Effector memory CD8-positive, alpha-beta T cell (primary cell): ENCODE results near the gene ZNF675.
A peak's percentile ranks its signal among the peaks of the same experiment; 100 is the strongest.
"Not testable (repeated sequence)": the region's sequence is repeated elsewhere in the genome, so short reads cannot be mapped to it uniquely, and the experiment has no call there.

Experiments
- ATAC-seq: fragments of 150-1000 bp; cut with Tn5 transposase; replicated peaks from 2 replicates; pipeline ENCODE4 v1.10.0; 2021; ENCODE audit warnings: mild to moderate bottlenecking, moderate library complexity
- DNase-seq, 3 experiments: peaks; one replicate each; pipeline ENCODE4 v3.0.0; 2021
- H3K27ac Mint-ChIP-seq, 2 donors: one replicate each; pipeline ENCODE4 v1.8.0; 2022; ENCODE audit warnings: mild to moderate bottlenecking in 2 of 2, mixed read lengths in 2 of 2, moderate library complexity in 2 of 2
- H3K27me3 Mint-ChIP-seq, 2 donors: one replicate each; pipeline ENCODE4 v1.8.0; 2022; ENCODE audit warnings: mixed read lengths in 2 of 2
- H3K36me3 Mint-ChIP-seq: one replicate; pipeline ENCODE4 v1.8.0; 2022; ENCODE audit warnings: mild to moderate bottlenecking, moderate library complexity, mixed read lengths; ENCODE audit not compliant: insufficient read depth
- H3K4me1 Mint-ChIP-seq, 2 donors: one replicate each; pipeline ENCODE4 v1.8.0; 2022; ENCODE audit warnings: low read depth in 2 of 2, mixed read lengths in 2 of 2
- H3K4me3 Mint-ChIP-seq, 2 donors: one replicate each; pipeline ENCODE4 v1.8.0; 2022; ENCODE audit warnings: mild to moderate bottlenecking in 2 of 2, mixed read lengths in 2 of 2, moderate library complexity in 2 of 2
- H3K9me3 Mint-ChIP-seq, 2 donors: one replicate each; pipeline ENCODE4 v1.8.0; 2022; ENCODE audit warnings: mixed read lengths in 2 of 2
- total RNA-seq, 9 experiments: gene quantifications; one replicate each; lab custom pipeline; 2026; lab: John Stamatoyannopoulos, UW

ZNF675 gene
- 21.8 to 47.7 (median 28.3) reads per million in 9 experiments for total RNA-seq

GRCh38 chr19:23686621-23687423, at the start of gene ZNF675:
TSS of gene ZNF675 (minus strand) at chr19:23687212. CDS start at chr19:23687033, 179 bp downstream.
- peak within 1 kb of the TSS; percentile 95 to 99 for H3K27ac Mint-ChIP-seq
- H3K4me1 Mint-ChIP-seq, result peaks cover 17 to 31% of the 10 kb centered on the region in 2 donors
- ATAC-seq (peak; percentile 91), DNase-seq (peak; percentile 82 to 86 (median 84))
- H3K27me3 Mint-ChIP-seq, result no peaks in the 10 kb centered on the region
- peaks cover 18% of the 10 kb centered on the region for H3K36me3 Mint-ChIP-seq
- no peaks in the 10 kb centered on the region for H3K9me3 Mint-ChIP-seq
- peak within 1 kb of the TSS; percentile 93 to 99 for H3K4me3 Mint-ChIP-seq

GRCh38 chr19:23730729-23731465, 43.9 kb upstream of the ZNF675 start:
- H3K36me3 Mint-ChIP-seq, DNase-seq, H3K4me3 Mint-ChIP-seq, H3K27me3 Mint-ChIP-seq, ATAC-seq, H3K4me1 Mint-ChIP-seq, H3K9me3 Mint-ChIP-seq, H3K27ac Mint-ChIP-seq: not testable (repeated sequence)

GRCh38 chr19:23724161-23724560, 37.1 kb upstream of the ZNF675 start:
- H3K36me3 Mint-ChIP-seq, DNase-seq, H3K27ac Mint-ChIP-seq, H3K9me3 Mint-ChIP-seq, ATAC-seq, H3K4me3 Mint-ChIP-seq: not testable (repeated sequence)
- peaks cover 6 to 10% of the 10 kb centered on the region in 2 donors for H3K4me1 Mint-ChIP-seq
- H3K27me3 Mint-ChIP-seq, result peaks cover 6 to 17% of the 10 kb centered on the region in 2 donors

- Mint-ChIP-seq H3K27me3 (peaks cover 14 to 22% of the 10 kb centered on the region in 2 donors), H3K4me3 (no peak overlapping the region), H3K4me1 (peaks cover 9 to 12% of the 10 kb centered on the region in 2 donors), H3K9me3 (no peaks in the 10 kb centered on the region), H3K36me3 (no peaks in the 10 kb centered on the region), H3K27ac (peak overlapping the region in 1 of 2 donors; percentile 29)
- no peak for DNase-seq
- ATAC-seq, result no peak
Observed at GRCh38 chr19:23718802-23719201, 31.8 kb upstream of the ZNF675 start.

- Mint-ChIP-seq H3K4me3 (no peak overlapping the region), H3K27ac (no peak overlapping the region), H3K4me1 (peaks cover 7 to 12% of the 10 kb centered on the region in 2 donors), H3K9me3 (no peaks in the 10 kb centered on the region), H3K27me3 (peaks cover 14 to 16% of the 10 kb centered on the region in 2 donors), H3K36me3 (no peaks in the 10 kb centered on the region)
- ATAC-seq, result no peak
- no peak for DNase-seq
Observed at GRCh38 chr19:23716792-23717191, 29.8 kb upstream of the ZNF675 start.

GRCh38 chr19:23709347-23709746, 22.3 kb upstream of the ZNF675 start:
- Mint-ChIP-seq H3K27me3 (peaks cover 0 to 7% of the 10 kb centered on the region in 2 donors), H3K4me1 (no peaks in the 10 kb centered on the region), H3K4me3 (no peak overlapping the region), H3K27ac (no peak overlapping the region), H3K36me3 (peaks cover 3% of the 10 kb centered on the region), H3K9me3 (no peaks in the 10 kb centered on the region)
- DNase-seq (no peak), ATAC-seq (no peak)

GRCh38 chr19:23706657-23707056, 19.6 kb upstream of the ZNF675 start:
- Mint-ChIP-seq H3K9me3 (no peaks in the 10 kb centered on the region), H3K36me3 (peaks cover 3% of the 10 kb centered on the region), H3K4me3 (no peak overlapping the region), H3K27me3 (peaks cover 7 to 26% of the 10 kb centered on the region in 2 donors), H3K27ac (no peak overlapping the region), H3K4me1 (no peaks in the 10 kb centered on the region)
- DNase-seq (no peak), ATAC-seq (no peak)

GRCh38 chr19:23699521-23699860, 12.5 kb upstream of the ZNF675 start:
- no peak overlapping the region for H3K4me3 Mint-ChIP-seq
- H3K27me3 Mint-ChIP-seq, result peaks cover 7 to 27% of the 10 kb centered on the region in 2 donors
- ATAC-seq (no peak), DNase-seq (no peak)
- H3K4me1 Mint-ChIP-seq, result no peaks in the 10 kb centered on the region
- H3K9me3 Mint-ChIP-seq, result no peaks in the 10 kb centered on the region
- no peaks in the 10 kb centered on the region for H3K36me3 Mint-ChIP-seq
- no peak overlapping the region for H3K27ac Mint-ChIP-seq

- no peaks in the 10 kb centered on the region for H3K36me3 Mint-ChIP-seq
- H3K4me3 Mint-ChIP-seq, result no peak overlapping the region
- ATAC-seq, result no peak
- no peak overlapping the region for H3K27ac Mint-ChIP-seq
- H3K27me3 Mint-ChIP-seq, result peaks cover 7 to 23% of the 10 kb centered on the region in 2 donors
- H3K4me1 Mint-ChIP-seq, result no peaks in the 10 kb centered on the region
- no peaks in the 10 kb centered on the region for H3K9me3 Mint-ChIP-seq
- no peak for DNase-seq
Observed at GRCh38 chr19:23698711-23699520, 11.9 kb upstream of the ZNF675 start.

- DNase-seq, H3K4me3 Mint-ChIP-seq, H3K9me3 Mint-ChIP-seq, H3K27ac Mint-ChIP-seq, H3K27me3 Mint-ChIP-seq, H3K4me1 Mint-ChIP-seq, ATAC-seq, H3K36me3 Mint-ChIP-seq: not testable (repeated sequence)
Observed at GRCh38 chr19:23692937-23693336, 5.9 kb upstream of the ZNF675 start.

GRCh38 chr19:23673132-23673531, 13.9 kb downstream of the ZNF675 start:
- H3K27me3 Mint-ChIP-seq, result no peaks in the 10 kb centered on the region
- H3K4me3 Mint-ChIP-seq, result no peak overlapping the region
- peak overlapping the region in 1 of 2 donors; percentile 1 for H3K27ac Mint-ChIP-seq
- H3K9me3 Mint-ChIP-seq, result no peaks in the 10 kb centered on the region
- H3K36me3 Mint-ChIP-seq, result peaks cover 18% of the 10 kb centered on the region
- H3K4me1 Mint-ChIP-seq, result peaks cover 31 to 59% of the 10 kb centered on the region in 2 donors
- ATAC-seq (no peak), DNase-seq (no peak)

GRCh38 chr19:23668606-23669005, 18.4 kb downstream of the ZNF675 start:
- H3K27me3 Mint-ChIP-seq, H3K9me3 Mint-ChIP-seq, DNase-seq, H3K4me3 Mint-ChIP-seq, ATAC-seq, H3K27ac Mint-ChIP-seq: not testable (repeated sequence)
- H3K4me1 Mint-ChIP-seq, result peaks cover 26 to 37% of the 10 kb centered on the region in 2 donors
- H3K36me3 Mint-ChIP-seq, result peaks cover 13% of the 10 kb centered on the region
